Mesendoderm (in vitro differentiated cells): ENCODE results near the gene RNF31.

Experiments used
- DNase-seq: peaks from one replicate; pipeline ENCODE4 v3.0.0; 2013
- H2AK5ac ChIP-seq: 2 replicates; pipeline ENCODE4 v1.6.1; 2013; ENCODE audit warnings: low read length, inconsistent platforms
- H2BK120ac ChIP-seq: 2 replicates; pipeline ENCODE4 v1.6.1; 2013; ENCODE audit warnings: low read depth, mild to moderate bottlenecking, low read length, moderate library complexity, mixed read lengths
- H2BK15ac ChIP-seq: replicated peaks from 2 replicates; pipeline ENCODE4 v1.6.1; 2013; ENCODE audit warnings: low read depth, mild to moderate bottlenecking, moderate library complexity
- H2BK5ac ChIP-seq: 2 replicates; pipeline ENCODE4 v1.6.1; 2013; ENCODE audit warnings: low read length, inconsistent platforms
- H3K18ac ChIP-seq: 2 replicates; pipeline ENCODE4 v1.6.1; 2013; ENCODE audit warnings: mild to moderate bottlenecking, low read length, mixed read lengths
- H3K23ac ChIP-seq: one replicate; pipeline ENCODE4 v1.6.1; 2013; ENCODE audit warnings: low read length
- H3K27ac ChIP-seq: 2 replicates; pipeline ENCODE4 v1.5.1; 2013; ENCODE audit warnings: low read depth, mild to moderate bottlenecking, inconsistent platforms, low read length, moderate library complexity
- H3K27me3 ChIP-seq: 2 replicates; pipeline ENCODE4 v1.6.1; 2013; ENCODE audit warnings: low read length, control low read depth, mild to moderate bottlenecking, inconsistent platforms; ENCODE audit not compliant: insufficient read depth, poor library complexity
- H3K36me3 ChIP-seq: 2 replicates; pipeline ENCODE4 v1.6.1; 2013; ENCODE audit warnings: low read length, inconsistent platforms; ENCODE audit not compliant: control insufficient read depth, insufficient read depth
- H3K4ac ChIP-seq: one replicate; pipeline ENCODE4 v1.6.1; 2013; ENCODE audit warnings: low read depth, mild to moderate bottlenecking, low read length, moderate library complexity
- H3K4me1 ChIP-seq: 2 replicates; pipeline ENCODE4 v1.6.1; 2013; ENCODE audit warnings: low read depth, low read length, inconsistent platforms; ENCODE audit not compliant: control insufficient read depth
- H3K4me2 ChIP-seq: 2 replicates; pipeline ENCODE4 v1.6.1; 2013; ENCODE audit warnings: low read length
- H3K4me3 ChIP-seq: 2 replicates; pipeline ENCODE4 v1.5.1; 2013; ENCODE audit warnings: mild to moderate bottlenecking, low read length
- H3K56ac ChIP-seq: one replicate; pipeline ENCODE4 v1.6.1; 2013; ENCODE audit warnings: low read length
- H3K79me1 ChIP-seq: 2 replicates; pipeline ENCODE4 v1.6.1; 2013; ENCODE audit warnings: low read length, inconsistent platforms
- H3K79me2 ChIP-seq: 2 replicates; pipeline ENCODE4 v1.6.1; 2013; ENCODE audit warnings: mild to moderate bottlenecking, low read length; ENCODE audit not compliant: control insufficient read depth, insufficient read depth
- H3K9ac ChIP-seq: 2 replicates; pipeline ENCODE4 v1.6.1; 2013; ENCODE audit warnings: low read length, inconsistent platforms
- H4K5ac ChIP-seq: one replicate; pipeline ENCODE4 v1.6.1; 2013; ENCODE audit warnings: low read length
- H4K8ac ChIP-seq: one replicate; pipeline ENCODE4 v1.6.1; 2013; ENCODE audit warnings: low read depth, mild to moderate bottlenecking, control low read depth, low read length, moderate library complexity
- WGBS: extraction: QIAGEN DNeasy Blood & Tissue Kit; methylation state at CpG from one replicate; pipeline ENCODE4 v1.1.7; 2013; ENCODE audit warnings: low lambda C conversion rate, missing lambda C conversion rate; ENCODE audit not compliant: insufficient coverage; ENCODE audit errors: extremely low coverage; 5-methylcytosine and 5-hydroxymethylcytosine counted together

The RNF31 gene

DNA sequence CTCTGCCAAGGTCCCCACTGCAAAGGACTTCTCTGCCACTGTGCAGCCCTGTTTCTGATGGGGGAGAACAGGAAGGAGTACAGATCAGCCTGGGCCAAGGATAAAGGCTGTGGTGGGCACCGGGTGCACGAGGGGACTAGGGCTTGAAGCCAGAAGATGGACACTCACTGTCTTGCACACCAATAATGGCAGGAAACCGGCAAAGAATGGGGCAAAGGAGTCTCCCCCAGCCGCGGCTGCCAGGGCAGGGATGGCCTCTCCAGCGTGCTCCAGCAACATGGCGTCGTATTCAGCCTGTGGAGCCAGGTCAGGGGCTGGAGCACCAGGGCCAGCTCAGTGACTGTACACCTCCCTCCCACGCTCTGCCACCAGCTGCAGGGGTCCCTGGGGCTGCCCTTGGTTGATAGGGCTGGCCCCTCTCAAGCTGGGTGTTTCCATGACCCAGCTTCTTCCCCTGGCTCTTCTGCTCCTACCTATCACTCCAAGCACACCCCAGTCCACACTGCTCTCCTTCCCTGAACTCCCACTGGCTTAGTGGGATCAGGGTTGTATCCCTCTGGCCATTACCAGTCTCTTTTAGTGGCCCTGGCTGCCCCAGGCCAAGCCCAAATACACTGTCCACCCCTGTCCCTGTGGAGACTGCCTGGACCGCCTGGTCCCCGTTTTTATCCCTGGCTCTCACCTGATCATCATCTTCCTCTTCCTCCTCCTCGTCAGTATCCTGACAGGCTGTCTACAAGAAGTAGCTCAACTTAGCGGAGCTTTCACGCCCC lies 35.0 kb downstream of the RNF31 start:
- Histone ChIP-seq H3K4me1 (no peaks in the 10 kb centered on the region), H2BK15ac (no peak overlapping the region), H3K18ac (no peak overlapping the region), H2BK5ac (no peak overlapping the region), H3K4me2 (no peak overlapping the region), H2AK5ac (no peak overlapping the region), H3K56ac (no peak overlapping the region), H3K79me1 (peaks cover 5% of the 10 kb centered on the region), H4K8ac (no peak overlapping the region), H3K9ac (no peak overlapping the region), H2BK120ac (no peak overlapping the region), H3K79me2 (peaks cover 3% of the 10 kb centered on the region), H3K27ac (no peak overlapping the region), H3K27me3 (no peaks in the 10 kb centered on the region), H3K4me3 (no peak overlapping the region), H4K5ac (no peak overlapping the region), H3K36me3 (peaks cover 21% of the 10 kb centered on the region), H3K23ac (no peak overlapping the region), H3K4ac (no peak overlapping the region)
- no CpG with 5 or more reads among the region's 14 CpGs for WGBS
- no peak for DNase-seq

DNA sequence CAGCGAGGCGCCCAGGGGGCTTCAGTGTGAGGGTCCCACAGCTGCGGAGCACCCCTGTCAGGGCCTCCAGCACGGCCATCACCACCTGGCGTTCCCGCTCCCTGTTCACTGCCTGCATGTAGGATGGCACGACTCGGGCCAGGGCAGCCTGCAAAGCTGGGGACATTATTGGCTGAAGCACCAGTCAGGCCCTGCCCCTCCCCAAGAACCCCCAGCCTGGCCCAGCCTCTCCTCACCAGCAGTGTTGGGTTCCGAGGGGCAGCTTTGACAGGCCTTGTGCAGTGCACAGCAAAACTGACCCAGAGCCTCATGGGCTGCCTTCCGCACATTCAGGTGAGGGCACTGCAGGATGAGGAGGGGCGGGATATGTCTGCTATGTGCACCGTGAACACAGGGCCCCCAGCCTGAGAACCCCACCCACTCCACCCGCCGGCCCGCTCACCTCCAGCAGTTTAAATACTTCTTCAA lies 35.8 kb downstream of the RNF31 start:
- no peak overlapping the region for H2AK5ac ChIP-seq
- peaks cover 4% of the 10 kb centered on the region for H3K4me1 ChIP-seq
- no peaks in the 10 kb centered on the region for H3K27me3 ChIP-seq
- H3K36me3 ChIP-seq = peaks cover 21% of the 10 kb centered on the region
- H2BK5ac ChIP-seq = no peak overlapping the region
- no peak overlapping the region for H3K23ac ChIP-seq
- H3K27ac ChIP-seq = no peak overlapping the region
- no peak overlapping the region for H4K5ac ChIP-seq
- H3K18ac ChIP-seq = no peak overlapping the region
- H4K8ac ChIP-seq = no peak overlapping the region
- no peak overlapping the region for H3K4me2 ChIP-seq
- no peak overlapping the region for H3K4ac ChIP-seq
- H3K79me1 ChIP-seq = peaks cover 12% of the 10 kb centered on the region
- H3K79me2 ChIP-seq = peaks cover 11% of the 10 kb centered on the region
- H3K9ac ChIP-seq = no peak overlapping the region
- WGBS = no CpG with 5 or more reads among the region's 15 CpGs
- DNase-seq = no peak
- H2BK15ac ChIP-seq = no peak overlapping the region
- H2BK120ac ChIP-seq = no peak overlapping the region
- no peak overlapping the region for H3K4me3 ChIP-seq
- no peak overlapping the region for H3K56ac ChIP-seq

DNA sequence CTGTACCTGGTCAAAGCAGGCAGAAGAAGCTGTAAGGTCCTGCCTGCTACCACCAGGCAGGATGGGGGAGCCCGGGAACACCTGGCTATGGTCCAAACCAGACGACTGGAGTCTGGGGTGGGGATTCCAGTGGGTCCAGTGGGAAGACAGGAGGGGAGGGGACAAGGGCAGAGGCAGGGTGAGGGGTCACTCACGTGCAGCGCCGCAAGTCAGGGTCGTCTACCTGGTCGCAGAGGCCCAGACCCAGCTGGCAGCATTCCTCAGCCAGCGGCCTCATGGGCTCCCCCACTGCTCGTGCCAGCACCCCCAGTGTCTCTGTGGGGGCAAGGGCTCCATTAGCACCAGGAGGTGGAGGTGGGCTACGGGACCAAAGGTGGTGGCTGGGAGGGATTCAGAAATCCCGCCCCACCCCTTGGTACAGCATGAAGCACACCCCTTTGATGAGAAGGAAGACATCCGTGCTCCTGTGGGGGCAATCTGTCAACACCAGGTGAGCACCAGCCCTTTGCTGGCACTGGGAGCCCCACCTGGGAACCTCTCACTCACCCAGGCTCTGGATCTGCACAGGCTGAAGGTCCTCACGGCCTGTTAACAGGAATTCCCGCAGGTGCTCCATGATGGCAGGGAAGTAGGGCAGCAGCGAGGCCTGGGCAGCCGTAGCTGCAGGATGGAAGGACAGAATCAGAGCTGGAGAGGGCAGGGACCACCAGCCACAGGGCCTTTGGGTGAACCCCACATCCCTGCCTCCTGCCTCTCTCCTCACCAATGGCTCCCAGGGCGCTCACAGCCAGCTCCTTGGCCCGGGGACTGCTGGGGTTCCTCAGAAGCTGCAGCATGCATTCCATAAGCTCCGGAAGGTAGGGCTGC lies 37.0 kb downstream of the RNF31 start:
- Histone ChIP-seq H3K36me3 (peaks cover 21% of the 10 kb centered on the region), H4K5ac (no peak overlapping the region), H3K4ac (no peak overlapping the region), H3K4me1 (peaks cover 6% of the 10 kb centered on the region), H3K27ac (no peak overlapping the region), H2AK5ac (no peak overlapping the region), H2BK5ac (no peak overlapping the region), H3K23ac (no peak overlapping the region), H3K4me2 (no peak overlapping the region), H2BK15ac (no peak overlapping the region), H3K27me3 (no peaks in the 10 kb centered on the region), H3K9ac (no peak overlapping the region), H3K4me3 (no peak overlapping the region), H3K79me2 (peaks cover 11% of the 10 kb centered on the region), H3K56ac (no peak overlapping the region), H4K8ac (no peak overlapping the region), H3K79me1 (peaks cover 12% of the 10 kb centered on the region), H2BK120ac (no peak overlapping the region), H3K18ac (no peak overlapping the region)
- no peak for DNase-seq
- no CpG with 5 or more reads among the region's 19 CpGs for WGBS

DNA sequence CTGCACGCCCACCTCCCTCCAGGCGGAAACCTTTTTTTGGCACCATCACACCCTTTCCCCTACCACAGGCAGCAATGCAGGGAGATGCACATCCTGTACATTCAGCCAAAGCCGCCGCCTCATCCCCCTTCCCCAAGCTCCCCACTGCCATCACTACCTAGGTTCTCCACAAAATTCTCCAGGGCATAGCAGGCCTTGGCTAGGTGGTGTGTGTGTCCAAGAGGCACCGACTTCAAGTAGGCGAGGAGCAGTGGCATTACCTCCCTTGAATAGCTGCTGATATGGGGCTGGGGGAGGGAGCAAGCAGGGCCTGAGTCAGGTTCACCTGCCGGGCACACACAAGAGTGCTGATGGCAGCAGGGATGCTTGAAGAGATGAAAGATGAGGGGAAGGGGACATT lies 37.7 kb downstream of the RNF31 start:
- no peak overlapping the region for H3K4me2 ChIP-seq
- H3K27ac ChIP-seq = no peak overlapping the region
- no peak overlapping the region for H3K4me3 ChIP-seq
- no peak overlapping the region for H2BK120ac ChIP-seq
- H4K5ac ChIP-seq = no peak overlapping the region
- H3K79me1 ChIP-seq = peaks cover 12% of the 10 kb centered on the region
- no peak for DNase-seq
- H3K9ac ChIP-seq = no peak overlapping the region
- peaks cover 21% of the 10 kb centered on the region for H3K36me3 ChIP-seq
- no peak overlapping the region for H3K56ac ChIP-seq
- H2BK15ac ChIP-seq = no peak overlapping the region
- H3K79me2 ChIP-seq = peaks cover 11% of the 10 kb centered on the region
- H4K8ac ChIP-seq = no peak overlapping the region
- no peak overlapping the region for H3K4ac ChIP-seq
- H3K23ac ChIP-seq = no peak overlapping the region
- H3K27me3 ChIP-seq = no peaks in the 10 kb centered on the region
- H3K4me1 ChIP-seq = peaks cover 6% of the 10 kb centered on the region
- no peak overlapping the region for H2BK5ac ChIP-seq
- H2AK5ac ChIP-seq = no peak overlapping the region
- WGBS = no CpG with 5 or more reads among the region's 7 CpGs
- no peak overlapping the region for H3K18ac ChIP-seq

DNA sequence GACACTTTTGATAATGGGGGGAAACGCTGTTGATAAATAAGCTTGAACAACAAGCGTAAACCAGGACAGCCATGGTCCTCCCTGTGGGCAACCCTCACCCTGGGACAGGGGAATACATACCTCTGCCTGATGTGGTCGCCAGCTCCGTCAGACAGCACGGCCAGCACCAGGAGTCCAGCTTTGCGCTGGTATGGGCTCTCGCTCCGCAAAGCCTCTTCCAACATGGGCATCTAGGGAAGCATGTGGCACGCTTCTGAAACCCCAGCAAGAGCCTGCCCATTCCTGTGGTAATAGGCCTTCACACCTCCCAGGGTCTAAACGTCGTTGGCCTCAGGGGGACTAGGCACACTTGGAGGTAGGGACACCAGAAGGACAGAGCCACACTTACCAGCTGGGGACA lies 38.4 kb downstream of the RNF31 start:
- H3K27ac ChIP-seq = no peak overlapping the region
- H3K4me3 ChIP-seq = no peak overlapping the region
- no peak overlapping the region for H4K5ac ChIP-seq
- no CpG with 5 or more reads among the region's 11 CpGs for WGBS
- H3K4ac ChIP-seq = no peak overlapping the region
- no peak overlapping the region for H3K18ac ChIP-seq
- no peak overlapping the region for H3K9ac ChIP-seq
- H3K79me1 ChIP-seq = peaks cover 12% of the 10 kb centered on the region
- H2BK5ac ChIP-seq = no peak overlapping the region
- no peak for DNase-seq
- H3K23ac ChIP-seq = no peak overlapping the region
- H3K27me3 ChIP-seq = no peaks in the 10 kb centered on the region
- no peak overlapping the region for H2AK5ac ChIP-seq
- no peak overlapping the region for H2BK120ac ChIP-seq
- peaks cover 6% of the 10 kb centered on the region for H3K4me1 ChIP-seq
- no peak overlapping the region for H3K4me2 ChIP-seq
- H3K36me3 ChIP-seq = peaks cover 21% of the 10 kb centered on the region
- H2BK15ac ChIP-seq = no peak overlapping the region
- peaks cover 11% of the 10 kb centered on the region for H3K79me2 ChIP-seq
- no peak overlapping the region for H4K8ac ChIP-seq
- H3K56ac ChIP-seq = no peak overlapping the region
